OCI-LY1 (cell line): ENCODE results near the gene SHH.

Experiments
- EZH2 ChIP-seq: fragments of 200-600 bp; sonication (generic), shearing (Covaris generic); IDR thresholded peaks from 2 replicates; pipeline ENCODE4 v1.8.0; 2017; ENCODE audit warnings: borderline replicate concordance, mixed run types, mild to moderate bottlenecking, antibody characterized with exemption, low read length, moderate library complexity, mixed read lengths
- TF ChIP-seq, protein P1 (sequence below): fragments of 200-600 bp; sonication (generic), shearing (Covaris generic); IDR thresholded peaks from 2 replicates; pipeline ENCODE4 v1.5.1; 2017; ENCODE audit warnings: mild to moderate bottlenecking, antibody characterized with exemption, low read length, moderate library complexity, mixed read lengths

DNA sequence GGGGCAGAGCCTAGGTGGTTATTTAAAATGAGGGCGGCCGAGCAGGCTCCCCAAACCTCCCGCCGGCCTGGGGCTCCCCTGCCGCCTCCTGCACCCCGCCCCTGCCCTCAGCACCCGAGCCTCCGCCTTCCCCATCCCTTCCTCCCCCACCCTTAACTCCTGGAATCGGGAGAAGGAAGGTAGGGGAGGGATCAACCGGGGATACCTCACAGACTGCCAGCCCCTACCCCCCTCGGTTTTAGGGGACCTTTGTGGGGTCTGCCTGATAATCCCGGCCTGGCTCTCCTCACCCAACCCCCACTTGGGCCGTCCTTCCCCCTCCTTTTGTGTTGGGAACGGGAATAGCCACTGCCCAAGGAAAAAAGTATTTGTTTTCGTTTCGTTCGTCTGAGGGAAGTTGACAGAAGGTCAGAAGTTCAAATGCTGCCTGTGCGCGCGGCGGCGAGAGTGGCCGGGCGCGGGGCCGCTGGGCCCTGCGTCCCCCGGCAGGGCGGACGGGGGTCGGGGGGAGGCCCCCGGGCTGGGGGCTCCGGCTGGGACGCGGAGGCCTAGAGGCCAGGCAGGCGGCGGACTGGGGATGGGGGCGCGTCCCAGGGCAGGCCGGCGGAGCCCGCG is 2.8 kb downstream of the SHH start:
- TF ChIP-seq, protein P1, sequence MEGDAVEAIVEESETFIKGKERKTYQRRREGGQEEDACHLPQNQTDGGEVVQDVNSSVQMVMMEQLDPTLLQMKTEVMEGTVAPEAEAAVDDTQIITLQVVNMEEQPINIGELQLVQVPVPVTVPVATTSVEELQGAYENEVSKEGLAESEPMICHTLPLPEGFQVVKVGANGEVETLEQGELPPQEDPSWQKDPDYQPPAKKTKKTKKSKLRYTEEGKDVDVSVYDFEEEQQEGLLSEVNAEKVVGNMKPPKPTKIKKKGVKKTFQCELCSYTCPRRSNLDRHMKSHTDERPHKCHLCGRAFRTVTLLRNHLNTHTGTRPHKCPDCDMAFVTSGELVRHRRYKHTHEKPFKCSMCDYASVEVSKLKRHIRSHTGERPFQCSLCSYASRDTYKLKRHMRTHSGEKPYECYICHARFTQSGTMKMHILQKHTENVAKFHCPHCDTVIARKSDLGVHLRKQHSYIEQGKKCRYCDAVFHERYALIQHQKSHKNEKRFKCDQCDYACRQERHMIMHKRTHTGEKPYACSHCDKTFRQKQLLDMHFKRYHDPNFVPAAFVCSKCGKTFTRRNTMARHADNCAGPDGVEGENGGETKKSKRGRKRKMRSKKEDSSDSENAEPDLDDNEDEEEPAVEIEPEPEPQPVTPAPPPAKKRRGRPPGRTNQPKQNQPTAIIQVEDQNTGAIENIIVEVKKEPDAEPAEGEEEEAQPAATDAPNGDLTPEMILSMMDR, result no peak
- no peak for TF ChIP-seq EZH2
